ENCODE data around the gene OTUD1.

DNA sequence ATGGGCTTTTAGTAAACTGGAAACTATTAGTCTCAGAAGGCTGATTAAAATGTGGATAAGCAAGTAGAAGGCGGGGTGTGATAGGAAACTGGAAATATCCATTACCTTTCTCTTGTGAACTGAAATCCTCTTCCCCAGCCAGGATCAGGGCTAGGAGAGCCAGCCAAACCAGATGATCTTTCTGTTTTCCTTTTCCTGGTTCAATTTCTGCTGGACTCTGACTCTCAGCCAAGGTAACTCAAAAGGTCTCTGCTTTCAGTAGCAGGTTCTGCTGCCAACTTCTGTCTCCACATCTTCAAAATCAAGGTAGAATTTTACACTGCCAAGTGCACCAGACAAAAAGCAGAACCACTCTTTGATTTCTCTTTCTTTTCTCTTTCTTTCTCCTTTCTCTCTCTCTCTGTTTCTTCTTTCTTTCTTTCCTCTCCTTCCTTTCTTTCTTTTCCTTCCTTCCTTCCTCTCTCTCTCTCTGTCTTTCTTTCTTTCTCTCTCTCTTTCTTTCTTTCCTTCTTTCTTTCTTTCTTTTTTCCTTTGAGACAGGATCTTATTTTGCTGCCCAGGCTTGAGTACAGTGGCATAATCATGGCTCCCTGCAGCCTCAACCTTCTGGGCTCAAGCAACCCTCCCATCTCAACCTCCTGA is 30.8 kb downstream of the OTUD1 start:
- TF ChIP-seq CTCF (conservative IDR thresholded peaks at IDR 0.05 in 1 of 2, IDR thresholded peaks at IDR 0.05 in 1 of 2; ENCODE audit: low read depth in 1 of 2, low read length in 2 of 2) (no peak), EZH2 (IDR thresholded peaks at IDR 0.05; ENCODE audit: low read length, missing control alignments) (no peak)

Data from fibroblast of lung (primary cell).